HTR-8/SVneo (cell line): ENCODE measurements around the gene IDI2.
"Not testable (repeated sequence)": the region's sequence is repeated elsewhere in the genome, so short reads cannot be mapped to it uniquely, and the experiment has no call there.

Source experiments
- DNase-seq: peaks from one replicate; pipeline ENCODE4 v3.0.0; 2011; ENCODE audit warnings: low spot score, mixed read lengths; ENCODE audit not compliant: insufficient read length
- FAIRE-seq: peaks from 2 replicates; lab custom pipeline; 2011; peaks lifted over from hg19 to GRCh38; lab: Jason Lieb, UNC

The IDI2 gene

GRCh38 chr10:1025683-1026082, at the start of gene IDI2:
Gene IDI2, minus strand, starts transcription at chr10:1025859. Its CDS starts 1,136 bp downstream, at chr10:1024723.
- FAIRE-seq (no peak), DNase-seq (no peak)

GRCh38 chr10:1074748-1075308, 49.2 kb upstream of the IDI2 start:
- no peak for FAIRE-seq
- DNase-seq: no peak

- FAIRE-seq (no peak), DNase-seq (no peak)
These were observed 48.5 kb upstream of the IDI2 start for GRCh38 chr10:1074052-1074747.

GRCh38 chr10:1070919-1071318, 45.3 kb upstream of the IDI2 start:
- no peak for DNase-seq
- no peak for FAIRE-seq

GRCh38 chr10:1068380-1069361, 43.0 kb upstream of the IDI2 start:
- FAIRE-seq: no peak

GRCh38 chr10:1066734-1067133, 41.1 kb upstream of the IDI2 start:
- DNase-seq, FAIRE-seq: not testable (repeated sequence)

More at GRCh38 chr10:1068380-1069361, 43.0 kb upstream of the IDI2 start:
- DNase-seq: no peak

GRCh38 chr10:1064964-1065247, 39.2 kb upstream of the IDI2 start:
- no peak for FAIRE-seq
- DNase-seq: no peak

GRCh38 chr10:1063232-1063865, 37.7 kb upstream of the IDI2 start:
- FAIRE-seq (no peak), DNase-seq (no peak)

- DNase-seq: no peak
- no peak for FAIRE-seq
These were observed 36.5 kb upstream of the IDI2 start for GRCh38 chr10:1061930-1062774.

GRCh38 chr10:1059902-1060301, 34.2 kb upstream of the IDI2 start:
- FAIRE-seq: no peak
- no peak for DNase-seq

- FAIRE-seq: no peak
- no peak for DNase-seq
These were observed 32.4 kb upstream of the IDI2 start for GRCh38 chr10:1058017-1058416.

- no peak for FAIRE-seq
- DNase-seq: no peak
These were observed 31.5 kb upstream of the IDI2 start for GRCh38 chr10:1057106-1057657.

- peak; percentile 82 for DNase-seq
- peak; percentile 69 for FAIRE-seq
These were observed 30.9 kb upstream of the IDI2 start, which contains the start of gene WDR37 for GRCh38 chr10:1056326-1057105. Gene WDR37, plus strand, starts transcription at chr10:1056385. Its CDS starts 15,771 bp downstream, at chr10:1072156.

GRCh38 chr10:1054684-1055083, 29.0 kb upstream of the IDI2 start:
- FAIRE-seq: no peak
- no peak for DNase-seq

- DNase-seq (no peak), FAIRE-seq (no peak)
These were observed 24.9 kb upstream of the IDI2 start for GRCh38 chr10:1050554-1050953.

GRCh38 chr10:1050145-1050544, 24.5 kb upstream of the IDI2 start:
- DNase-seq: no peak

GRCh38 chr10:1049425-1049958, 23.8 kb upstream of the IDI2 start:
- no peak for DNase-seq
- FAIRE-seq: peak; percentile 16

More at GRCh38 chr10:1050145-1050544, 24.5 kb upstream of the IDI2 start:
- FAIRE-seq: no peak

GRCh38 chr10:1048732-1049424, 23.2 kb upstream of the IDI2 start, which contains the start of gene IDI1:
Gene IDI1, minus strand, starts transcription at chr10:1049119. Its CDS starts 116 bp downstream, at chr10:1049003.
- DNase-seq: peak; percentile 91
- peak; percentile 83 for FAIRE-seq
